ENCODE results near the gene TMEM169.

The TMEM169 gene

GRCh38 chr2:216108310-216108966 lies 26.7 kb downstream of the TMEM169 start:
- DNase-seq = no peak

GRCh38 chr2:216108967-216109921 lies 27.5 kb downstream of the TMEM169 start, which contains the start of gene XRCC5:
Gene XRCC5, plus strand, starts transcription at chr2:216109348. Its CDS starts 89 bp downstream, at chr2:216109437.
- DNase-seq = peak; percentile 96

- no peak for DNase-seq
Observed at GRCh38 chr2:216109962-216110614, 28.4 kb downstream of the TMEM169 start.

DNA sequence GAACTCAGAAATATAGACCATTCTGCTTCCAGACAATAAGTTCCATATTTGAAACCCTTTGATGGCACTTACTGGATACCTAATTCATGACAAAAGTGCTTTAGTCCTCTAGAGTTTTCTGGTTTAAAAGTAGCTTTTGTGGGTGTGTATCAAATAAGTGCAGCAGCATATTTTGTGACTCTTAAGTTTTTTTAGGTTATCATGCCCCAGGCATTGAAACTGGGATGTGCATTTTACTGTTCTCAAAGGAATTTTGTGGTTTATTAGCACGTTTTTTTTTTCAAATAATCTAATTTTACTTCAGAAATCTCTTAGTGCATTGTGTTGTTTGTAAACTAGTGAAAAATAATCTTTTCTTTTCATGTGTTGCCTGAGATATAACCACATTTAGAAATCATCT lies 28.9 kb downstream of the TMEM169 start:
- DNase-seq = no peak

- DNase-seq = no peak
Observed at GRCh38 chr2:216111122-216111521, 29.4 kb downstream of the TMEM169 start.

DNA sequence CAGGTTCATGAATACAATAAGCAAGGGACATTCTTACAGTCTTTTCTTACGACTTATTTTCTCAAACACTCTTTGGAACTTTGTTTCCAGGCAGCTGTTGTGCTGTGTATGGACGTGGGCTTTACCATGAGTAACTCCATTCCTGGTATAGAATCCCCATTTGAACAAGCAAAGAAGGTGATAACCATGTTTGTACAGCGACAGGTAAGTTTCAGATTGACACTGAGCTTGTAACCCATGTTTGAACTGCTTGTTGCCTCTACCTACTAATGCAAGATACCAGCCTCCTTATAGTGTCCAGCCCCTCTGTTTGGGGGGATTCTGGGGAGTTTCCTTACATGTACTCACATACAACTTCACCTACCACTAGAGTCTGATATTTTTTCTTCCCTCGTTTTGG lies 31.2 kb downstream of the TMEM169 start:
- DNase-seq = no peak

DNA sequence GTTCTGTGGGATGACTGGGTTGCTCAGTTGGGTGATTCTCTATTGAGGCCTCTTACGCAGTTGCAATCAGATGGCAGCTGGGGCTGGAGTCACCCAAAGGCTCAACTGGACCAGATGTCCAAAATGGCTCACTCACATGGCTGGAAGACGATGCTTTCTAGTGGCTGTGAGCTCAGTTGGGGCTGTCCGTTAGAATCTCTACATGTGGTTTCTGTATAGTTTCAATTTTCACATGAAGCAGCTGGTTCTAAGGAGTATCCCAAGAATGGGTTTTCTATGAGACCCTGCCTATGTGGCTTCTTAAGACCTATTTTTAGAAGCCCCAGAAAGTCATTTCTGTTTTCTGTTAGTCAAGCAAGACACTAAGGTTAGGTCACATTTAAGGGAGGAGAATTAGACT lies 31.9 kb downstream of the TMEM169 start:
- no peak for DNase-seq

GRCh38 chr2:216114382-216114713 lies 32.6 kb downstream of the TMEM169 start:
- no peak for DNase-seq

- peak; percentile 92 for DNase-seq
Observed at GRCh38 chr2:216114714-216115531, 33.2 kb downstream of the TMEM169 start.

DNA sequence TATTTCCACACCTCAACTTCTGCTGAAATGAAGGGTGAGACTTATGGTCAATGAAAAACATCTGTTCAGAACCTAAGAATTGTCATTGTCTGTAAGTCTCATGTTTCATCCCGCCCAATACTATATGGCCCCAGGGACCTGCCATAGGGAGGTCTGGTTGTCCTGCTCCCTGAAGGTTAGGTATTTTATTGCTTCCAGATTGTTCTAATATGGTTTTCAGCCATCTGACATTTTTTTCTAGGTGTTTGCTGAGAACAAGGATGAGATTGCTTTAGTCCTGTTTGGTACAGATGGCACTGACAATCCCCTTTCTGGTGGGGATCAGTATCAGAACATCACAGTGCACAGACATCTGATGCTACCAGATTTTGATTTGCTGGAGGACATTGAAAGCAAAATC lies 34.7 kb downstream of the TMEM169 start:
- DNase-seq = no peak

- no peak for DNase-seq
Observed at GRCh38 chr2:216117561-216118340, 36.0 kb downstream of the TMEM169 start.

DNA sequence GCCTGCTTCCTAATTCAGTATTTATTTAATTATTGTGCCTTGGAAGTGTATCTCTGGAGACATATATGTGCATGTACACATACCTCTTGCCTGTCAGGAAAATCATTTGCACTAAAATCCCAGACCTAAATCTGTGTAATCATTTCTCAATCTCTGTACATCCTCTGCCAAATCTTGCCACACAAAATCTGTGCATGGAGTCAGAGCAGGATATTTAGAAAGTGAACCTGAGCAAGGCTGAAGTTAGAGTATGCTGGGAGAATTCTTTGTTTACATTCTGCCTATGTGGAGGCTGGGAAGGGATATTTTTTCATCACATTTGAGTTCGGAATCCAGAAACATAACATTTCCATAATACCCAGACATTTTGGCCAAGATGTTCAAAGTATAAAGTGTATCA lies 36.8 kb downstream of the TMEM169 start:
- no peak for DNase-seq

GRCh38 chr2:216119146-216119545 lies 37.4 kb downstream of the TMEM169 start:
- no peak for DNase-seq

- no peak for DNase-seq
Observed at GRCh38 chr2:216119986-216120385, 38.3 kb downstream of the TMEM169 start.

- DNase-seq = no peak
Observed at GRCh38 chr2:216121255-216121654, 39.5 kb downstream of the TMEM169 start.

DNA sequence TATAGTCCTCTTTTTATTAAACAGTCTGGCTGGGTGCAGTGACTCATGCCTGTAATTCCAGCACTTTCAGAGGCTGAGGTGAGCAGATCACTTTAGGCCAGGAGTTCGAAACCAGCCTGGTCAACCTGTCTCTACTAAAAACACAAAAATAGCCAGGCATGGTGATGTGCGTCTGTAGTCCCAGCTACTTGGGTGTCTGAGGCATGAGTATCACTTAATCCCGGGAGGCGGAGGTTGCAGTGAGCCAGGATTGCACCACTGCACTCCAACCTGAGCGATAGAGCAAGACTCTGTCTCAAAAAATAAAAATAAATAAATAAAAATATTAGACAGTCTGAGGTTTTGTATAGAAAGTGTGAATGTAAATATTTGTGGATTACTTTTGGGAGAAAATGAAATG lies 45.2 kb downstream of the TMEM169 start:
- no peak for DNase-seq

- no peak for DNase-seq
Observed at GRCh38 chr2:216130346-216130971, 48.7 kb downstream of the TMEM169 start.

GRCh38 chr2:216131175-216131926 lies 49.6 kb downstream of the TMEM169 start:
- DNase-seq = no peak

DNA sequence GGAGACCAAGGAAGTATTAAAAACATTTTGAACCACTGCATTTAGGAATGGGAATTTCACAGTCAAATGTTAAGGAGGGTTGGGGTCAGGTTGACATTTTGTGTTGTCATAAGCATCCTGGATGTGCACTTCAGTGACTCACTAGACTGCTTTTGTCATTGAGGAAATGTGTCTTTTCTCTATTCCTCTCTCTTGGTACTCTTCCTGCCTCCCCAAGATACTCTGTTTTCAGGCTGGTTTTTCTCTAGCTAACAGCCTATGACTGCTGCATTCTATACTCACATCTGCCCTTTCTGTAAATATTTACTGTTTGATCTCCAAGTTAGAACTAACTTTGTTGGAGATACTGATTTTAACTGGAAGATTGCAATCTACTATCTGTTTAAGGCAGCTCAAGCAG lies 50.9 kb downstream of the TMEM169 start:
- DNase-seq = no peak

GRCh38 chr2:216133397-216133796 lies 51.7 kb downstream of the TMEM169 start:
- DNase-seq = no peak
